ENCODE results near the gene MBD5.

The MBD5 gene

DNA sequence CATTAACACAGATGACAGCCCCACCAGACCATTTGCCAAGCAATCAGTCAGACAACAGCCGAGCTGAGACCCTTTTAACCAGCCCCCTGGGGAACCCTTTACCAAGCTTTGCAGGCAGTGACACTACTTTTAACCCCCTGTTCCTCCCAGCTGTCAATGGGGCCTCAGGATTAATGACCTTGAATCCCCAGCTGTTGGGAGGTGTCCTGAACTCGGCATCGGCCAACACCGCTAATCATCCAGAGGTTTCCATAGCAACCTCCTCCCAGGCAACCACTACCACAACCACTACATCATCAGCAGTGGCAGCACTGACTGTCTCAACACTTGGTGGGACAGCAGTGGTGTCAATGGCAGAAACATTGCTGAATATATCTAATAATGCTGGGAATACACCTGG is 462.8 kb downstream of the MBD5 start:
- no peak for TF ChIP-seq CTCF (conservative IDR thresholded peaks at IDR 0.05)
- no peak overlapping the region for H3K27ac ChIP-seq

GRCh38 chr2:148484066-148484465 is 463.2 kb downstream of the MBD5 start:
- H3K27ac ChIP-seq = no peak overlapping the region
- no peak for TF ChIP-seq CTCF (conservative IDR thresholded peaks at IDR 0.05)

- H3K27ac ChIP-seq = no peak overlapping the region
Observed at GRCh38 chr2:148486655-148487054, 465.8 kb downstream of the MBD5 start.

DNA sequence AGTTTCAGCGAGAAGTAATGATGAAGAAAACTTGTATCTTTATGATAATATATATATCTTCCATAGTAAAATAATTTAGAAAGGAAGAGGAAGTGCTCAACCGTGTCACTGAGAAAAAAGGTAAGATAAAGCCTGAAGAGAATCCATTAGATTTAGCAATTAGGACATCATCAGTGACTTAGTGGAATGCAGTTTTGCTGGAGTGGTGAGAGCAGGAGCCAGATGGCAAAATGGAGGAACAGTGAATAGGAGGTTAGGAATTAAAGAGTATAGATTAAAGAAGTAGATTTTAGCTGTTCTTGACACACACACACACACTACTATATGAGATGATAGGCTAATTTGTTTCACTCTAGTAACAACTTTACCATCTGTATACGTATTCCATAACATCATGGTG is 466.5 kb downstream of the MBD5 start:
- H3K27ac ChIP-seq = no peak overlapping the region
- no peak for TF ChIP-seq CTCF (conservative IDR thresholded peaks at IDR 0.05)

More at GRCh38 chr2:148486655-148487054, 465.8 kb downstream of the MBD5 start:
- no peak for TF ChIP-seq CTCF (conservative IDR thresholded peaks at IDR 0.05)

GRCh38 chr2:148490840-148491439 is 470.0 kb downstream of the MBD5 start:
- TF ChIP-seq CTCF (conservative IDR thresholded peaks at IDR 0.05) = no peak
- H3K27ac ChIP-seq = no peak overlapping the region

DNA sequence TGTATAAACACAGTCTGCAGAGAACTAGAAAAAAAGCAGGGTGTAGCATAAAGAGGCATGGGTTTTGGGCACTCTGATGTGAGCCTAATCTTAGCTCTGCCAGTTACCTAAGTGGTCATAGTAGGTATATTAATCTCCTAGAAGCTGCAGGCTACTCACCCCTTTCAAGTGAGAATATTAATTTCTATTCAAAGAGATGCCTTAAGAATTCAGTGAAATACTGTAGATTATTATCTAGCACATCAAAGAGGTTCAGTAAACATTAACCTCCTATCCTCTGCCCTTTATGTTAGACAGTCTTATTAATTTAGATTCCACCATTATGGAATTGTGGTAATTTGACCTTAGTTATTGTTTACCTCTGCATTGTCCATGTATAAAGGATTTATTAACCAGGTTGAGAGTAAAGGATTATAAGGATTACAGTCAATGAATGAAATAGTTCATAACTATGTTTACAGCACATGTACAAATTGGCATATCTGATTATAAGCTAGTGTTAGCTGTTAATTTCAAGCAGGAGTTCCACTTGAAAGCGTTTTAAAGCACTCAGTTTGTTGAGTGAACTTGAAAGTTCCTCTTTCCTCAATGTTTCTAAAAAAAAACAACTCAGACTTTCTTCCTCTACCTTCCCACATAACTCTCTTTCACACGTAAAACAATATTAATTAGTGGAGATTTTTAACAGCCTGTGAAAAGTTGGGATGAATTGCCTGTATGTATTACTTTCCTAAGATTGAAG is 473.1 kb downstream of the MBD5 start:
- no peak for TF ChIP-seq CTCF (conservative IDR thresholded peaks at IDR 0.05)

GRCh38 chr2:148495586-148495985 is 474.7 kb downstream of the MBD5 start:
- TF ChIP-seq CTCF (conservative IDR thresholded peaks at IDR 0.05) = no peak
- H3K27ac ChIP-seq = no peak overlapping the region

More for the DNA sequence above, 473.1 kb downstream of the MBD5 start:
- no peak overlapping the region for H3K27ac ChIP-seq
